EL (cell line): ENCODE results near the gene RABAC1.

Experiments
- DNase-seq: peaks from one replicate; pipeline ENCODE4 v3.0.0-alpha.2; 2016

Gene RABAC1

GRCh38 chr19:41988947-41989346 lies 29.8 kb upstream of the RABAC1 start:
- DNase-seq, result no peak

GRCh38 chr19:41987141-41987860 lies 28.2 kb upstream of the RABAC1 start:
- no peak for DNase-seq

GRCh38 chr19:41984961-41985360 lies 25.8 kb upstream of the RABAC1 start:
- DNase-seq, result no peak

- DNase-seq, result no peak
These were observed 22.6 kb upstream of the RABAC1 start for GRCh38 chr19:41981724-41982123.

GRCh38 chr19:41978470-41978869 lies 19.3 kb upstream of the RABAC1 start:
- DNase-seq, result no peak

- DNase-seq, result no peak
These were observed 18.8 kb upstream of the RABAC1 start for GRCh38 chr19:41977916-41978315.

GRCh38 chr19:41974652-41975051 lies 15.5 kb upstream of the RABAC1 start:
- DNase-seq, result no peak

- no peak for DNase-seq
These were observed 12.2 kb upstream of the RABAC1 start for GRCh38 chr19:41971363-41971762.

GRCh38 chr19:41969772-41970458 lies 10.8 kb upstream of the RABAC1 start:
- DNase-seq, result no peak

GRCh38 chr19:41968751-41969595 lies 9.9 kb upstream of the RABAC1 start:
- no peak for DNase-seq

GRCh38 chr19:41967054-41967783 lies 8.1 kb upstream of the RABAC1 start:
- no peak for DNase-seq

GRCh38 chr19:41965106-41965505 lies 6.0 kb upstream of the RABAC1 start:
- DNase-seq, result no peak

GRCh38 chr19:41960973-41961372 lies 1.9 kb upstream of the RABAC1 start:
- DNase-seq, result no peak

- peak; percentile 78 for DNase-seq
These were observed 610 bp downstream of the RABAC1 start for GRCh38 chr19:41958367-41959055.

- peak; percentile 85 for DNase-seq
These were observed 1.2 kb downstream of the RABAC1 start for GRCh38 chr19:41957838-41958366.

- DNase-seq, result no peak
These were observed 1.8 kb downstream of the RABAC1 start for GRCh38 chr19:41957161-41957837.

- no peak for DNase-seq
These were observed 2.5 kb downstream of the RABAC1 start for GRCh38 chr19:41956621-41957020.

- DNase-seq, result no peak
These were observed 3.6 kb downstream of the RABAC1 start for GRCh38 chr19:41955521-41955920.

GRCh38 chr19:41951686-41952172 lies 7.4 kb downstream of the RABAC1 start:
- DNase-seq, result peak; percentile 74

GRCh38 chr19:41947091-41947490 lies 12.0 kb downstream of the RABAC1 start:
- no peak for DNase-seq

- no peak for DNase-seq
These were observed 13.9 kb downstream of the RABAC1 start for GRCh38 chr19:41945135-41945766.
